ENCODE data around the gene WSCD2. TPM values are rescaled to one million over a fixed set of nuclear protein-coding genes. Genes with fewer than 3 reads are reported as not detected.

Gene WSCD2
- total RNA-seq, 1 donor from 2014 or later: not detected

GRCh38 chr12:108107293-108107692 lies 21.8 kb upstream of the WSCD2 start:
- intact Hi-C loops (cut with micrococcal nuclease): no loop called here

GRCh38 chr12:108109504-108109903 lies 19.6 kb upstream of the WSCD2 start:
- intact Hi-C loops (cut with micrococcal nuclease): no loop called here

GRCh38 chr12:108109954-108110353 lies 19.1 kb upstream of the WSCD2 start:
- intact Hi-C loops (cut with micrococcal nuclease): loop anchor here (10.0 kb wide), 1 partner anchor 405 kb away; the partner anchor contains the start of gene FICD

- intact Hi-C loops (cut with micrococcal nuclease): loop anchor here (10.0 kb wide), 1 partner anchor 404 kb away; the partner anchor contains the start of gene FICD
Observed at GRCh38 chr12:108110844-108111243, 18.2 kb upstream of the WSCD2 start.

- intact Hi-C loops (cut with micrococcal nuclease): loop anchor here (10.0 kb wide), 1 partner anchor 402 kb away; the partner anchor contains the start of gene FICD
Observed at GRCh38 chr12:108112832-108113556, 16.1 kb upstream of the WSCD2 start.

GRCh38 chr12:108115123-108116121 lies 13.7 kb upstream of the WSCD2 start:
- intact Hi-C loops (cut with micrococcal nuclease): loop anchor here (10.0 kb wide), 1 partner anchor 399 kb away; the partner anchor contains the start of gene FICD

GRCh38 chr12:108116254-108116653 lies 12.8 kb upstream of the WSCD2 start:
- intact Hi-C loops (cut with micrococcal nuclease): loop anchor here (10.0 kb wide), 1 partner anchor 399 kb away; the partner anchor contains the start of gene FICD

- intact Hi-C loops (cut with micrococcal nuclease): loop anchor here (10.0 kb wide), 1 partner anchor 398 kb away; the partner anchor contains the start of gene FICD
Observed at GRCh38 chr12:108116699-108117098, 12.4 kb upstream of the WSCD2 start.

GRCh38 chr12:108117163-108117849 lies 11.8 kb upstream of the WSCD2 start:
- intact Hi-C loops (cut with micrococcal nuclease): loop anchor here (10.0 kb wide), 1 partner anchor 397 kb away; the partner anchor contains the start of gene FICD

- intact Hi-C loops (cut with micrococcal nuclease): loop anchor here (10.0 kb wide), 1 partner anchor 397 kb away; the partner anchor contains the start of gene FICD
Observed at GRCh38 chr12:108117902-108118301, 11.2 kb upstream of the WSCD2 start.

- intact Hi-C loops (cut with micrococcal nuclease): loop anchor here (10.0 kb wide), 1 partner anchor 395 kb away; the partner anchor contains the start of gene FICD
Observed at GRCh38 chr12:108119126-108119973, 9.7 kb upstream of the WSCD2 start.

- intact Hi-C loops (cut with micrococcal nuclease): loop anchor here (10.0 kb wide), 1 partner anchor 395 kb away; the partner anchor contains the start of gene FICD
Observed at GRCh38 chr12:108119974-108120862, 8.9 kb upstream of the WSCD2 start.

- intact Hi-C loops (cut with micrococcal nuclease): no loop called here
Observed at GRCh38 chr12:108120863-108121165, 8.3 kb upstream of the WSCD2 start.

GRCh38 chr12:108121320-108121719 lies 7.8 kb upstream of the WSCD2 start:
- intact Hi-C loops (cut with micrococcal nuclease): no loop called here

GRCh38 chr12:108121728-108122471 lies 7.2 kb upstream of the WSCD2 start:
- intact Hi-C loops (cut with micrococcal nuclease): no loop called here

- intact Hi-C loops (cut with micrococcal nuclease): no loop called here
Observed at GRCh38 chr12:108122644-108123043, 6.4 kb upstream of the WSCD2 start.

GRCh38 chr12:108123402-108123801 lies 5.7 kb upstream of the WSCD2 start:
- intact Hi-C loops (cut with micrococcal nuclease): no loop called here

GRCh38 chr12:108125073-108125472 lies 4.0 kb upstream of the WSCD2 start:
- intact Hi-C loops (cut with micrococcal nuclease): no loop called here

All from T-helper 2 cell treated with Interferon-gamma antibody and Interleukin-4, amounts not matched to agents 100 ng/mL and 5 ng/mL, for 36 hours (primary cell).